Suprapubic skin (tissue), 4 donors: ENCODE results near the gene PARP11. TPM values are rescaled to one million over a fixed set of nuclear protein-coding genes. Genes with fewer than 3 reads are reported as not detected.

Experiments used
- DNase-seq, 2 donors: peaks; one replicate each; pipeline ENCODE4 v3.0.0-alpha.2; 2019; ENCODE audit warnings: low spot score in 2 of 2
- H3K27ac ChIP-seq: fragments of 200-600 bp; sonication (generic); one replicate; pipeline ENCODE4 v1.5.1; 2019
- H3K27me3 ChIP-seq: fragments of 200-600 bp; sonication (generic); one replicate; pipeline ENCODE4 v1.5.1; 2019
- H3K36me3 ChIP-seq: fragments of 200-600 bp; sonication (generic); one replicate; pipeline ENCODE4 v1.5.1; 2019
- H3K4me1 ChIP-seq: fragments of 200-600 bp; sonication (generic); one replicate; pipeline ENCODE4 v1.5.1; 2019
- H3K4me3 ChIP-seq: fragments of 200-600 bp; sonication (generic); one replicate; pipeline ENCODE4 v1.5.1; 2019; ENCODE audit warnings: mild to moderate bottlenecking
- H3K9me3 ChIP-seq: fragments of 200-600 bp; sonication (generic); one replicate; pipeline ENCODE4 v1.5.1; 2019
- CTCF ChIP-seq, 2 donors: fragments of 200-600 bp in 1 of 2; fragments of 450-650 bp in 1 of 2; sonication (generic) in 1 of 2; IDR thresholded peaks; one replicate each; pipeline ENCODE4 v1.5.1; 2016 to 2019; ENCODE audit warnings: antibody characterized with exemption in 2 of 2, mild to moderate bottlenecking in 1 of 2, moderate library complexity in 1 of 2
- EP300 ChIP-seq: sonication (generic); formaldehyde crosslinking; IDR thresholded peaks from one replicate; pipeline ENCODE4 v1.6.1; 2017; ENCODE audit warnings: antibody characterized with exemption
- POLR2A ChIP-seq, 2 donors: fragments of 450-650 bp; IDR thresholded peaks; one replicate each; pipeline ENCODE4 v1.6.1; 2017; ENCODE audit warnings: antibody characterized with exemption in 2 of 2, mild to moderate bottlenecking in 2 of 2, moderate library complexity in 2 of 2
- POLR2AphosphoS5 ChIP-seq, 3 donors: sonication (generic); formaldehyde crosslinking; IDR thresholded peaks; one replicate each; pipeline ENCODE4 v1.6.1; 2017; ENCODE audit warnings: antibody characterized with exemption in 3 of 3
- WGBS: methylation state at CpG from one replicate; pipeline ENCODE4 v1.1.5; 2018; 5-methylcytosine and 5-hydroxymethylcytosine counted together
- total RNA-seq, 4 donors: library from RNA; depleted of rRNA; stranded (reverse); fragments of >200 nt; gene quantifications; one replicate each; pipeline ENCODE4 v1.1.0, GENCODE V29; 2016

PARP11 gene
- total RNA-seq, 4 donors from 2014 or later, result 2.3 to 5.8 (median 3.6) TPM

DNA sequence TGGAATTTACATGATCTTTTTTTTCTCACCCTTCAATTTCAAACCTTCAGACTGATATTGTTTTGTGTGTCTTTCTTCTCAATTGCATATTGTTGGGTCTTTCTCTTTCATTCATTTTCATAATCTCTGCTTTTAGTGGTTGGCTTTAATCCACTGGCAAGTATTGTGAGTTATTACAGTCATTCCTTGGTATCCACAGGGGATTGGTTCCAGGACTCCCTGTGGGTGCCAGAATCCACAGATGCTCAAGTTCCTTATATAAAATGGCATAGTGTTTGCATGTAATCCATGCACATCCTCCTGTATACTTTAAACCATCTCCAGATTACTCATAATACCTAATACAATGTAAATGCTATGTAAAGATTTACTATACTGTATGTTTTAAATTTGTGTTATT, 29.7 kb upstream of the PARP11 start:
- no peaks in the 10 kb centered on the region for H3K36me3 ChIP-seq
- H3K4me1 ChIP-seq, result no peaks in the 10 kb centered on the region
- H3K27me3 ChIP-seq, result peaks cover 4% of the 10 kb centered on the region
- H3K27ac ChIP-seq, result no peak overlapping the region
- no peaks in the 10 kb centered on the region for H3K9me3 ChIP-seq
- TF ChIP-seq POLR2AphosphoS5 (IDR thresholded peaks at IDR 0.05) (no peak), POLR2A (IDR thresholded peaks at IDR 0.05) (no peak), EP300 (no peak), CTCF (IDR thresholded peaks at IDR 0.05) (no peak)
- H3K4me3 ChIP-seq, result no peak overlapping the region
- DNase-seq, result no peak

- TF ChIP-seq EP300 (no peak), POLR2A (IDR thresholded peaks at IDR 0.05) (no peak), POLR2AphosphoS5 (IDR thresholded peaks at IDR 0.05) (no peak), CTCF (IDR thresholded peaks at IDR 0.05) (no peak)
- Histone ChIP-seq H3K27ac (no peak overlapping the region), H3K4me3 (no peak overlapping the region), H3K9me3 (no peaks in the 10 kb centered on the region), H3K36me3 (no peaks in the 10 kb centered on the region), H3K27me3 (peaks cover 4% of the 10 kb centered on the region), H3K4me1 (peaks cover 11% of the 10 kb centered on the region)
- DNase-seq, result no peak
These were observed 27.9 kb upstream of the PARP11 start for GRCh38 chr12:3901116-3901515.

DNA sequence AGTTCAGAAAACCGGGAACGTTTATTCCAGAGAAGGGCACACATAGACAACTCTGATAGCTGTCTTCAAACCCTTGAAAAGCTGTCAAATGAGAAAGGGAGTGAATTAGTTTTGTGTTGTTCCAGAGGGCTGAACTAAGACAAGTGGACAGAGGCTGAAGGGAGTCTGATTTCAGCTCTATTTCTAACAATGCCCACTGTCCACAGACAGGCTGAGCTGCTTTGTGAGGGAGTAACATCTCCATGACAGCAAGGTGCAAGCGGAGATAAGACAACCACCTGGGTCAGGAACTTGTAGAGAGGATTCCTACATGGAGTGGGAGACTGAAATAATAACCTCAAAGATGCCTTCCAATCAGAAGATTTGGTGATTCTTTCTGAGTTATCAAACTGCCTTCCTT, 25.6 kb upstream of the PARP11 start:
- Histone ChIP-seq H3K27me3 (peaks cover 3% of the 10 kb centered on the region), H3K9me3 (no peaks in the 10 kb centered on the region), H3K4me1 (peaks cover 17% of the 10 kb centered on the region), H3K4me3 (no peak overlapping the region), H3K27ac (no peak overlapping the region), H3K36me3 (no peaks in the 10 kb centered on the region)
- 96% methylated on average over 3 of the region's 3 CpGs for WGBS
- TF ChIP-seq CTCF (IDR thresholded peaks at IDR 0.05) (no peak), EP300 (no peak), POLR2AphosphoS5 (IDR thresholded peaks at IDR 0.05) (no peak), POLR2A (IDR thresholded peaks at IDR 0.05) (no peak)
- DNase-seq, result no peak

DNA sequence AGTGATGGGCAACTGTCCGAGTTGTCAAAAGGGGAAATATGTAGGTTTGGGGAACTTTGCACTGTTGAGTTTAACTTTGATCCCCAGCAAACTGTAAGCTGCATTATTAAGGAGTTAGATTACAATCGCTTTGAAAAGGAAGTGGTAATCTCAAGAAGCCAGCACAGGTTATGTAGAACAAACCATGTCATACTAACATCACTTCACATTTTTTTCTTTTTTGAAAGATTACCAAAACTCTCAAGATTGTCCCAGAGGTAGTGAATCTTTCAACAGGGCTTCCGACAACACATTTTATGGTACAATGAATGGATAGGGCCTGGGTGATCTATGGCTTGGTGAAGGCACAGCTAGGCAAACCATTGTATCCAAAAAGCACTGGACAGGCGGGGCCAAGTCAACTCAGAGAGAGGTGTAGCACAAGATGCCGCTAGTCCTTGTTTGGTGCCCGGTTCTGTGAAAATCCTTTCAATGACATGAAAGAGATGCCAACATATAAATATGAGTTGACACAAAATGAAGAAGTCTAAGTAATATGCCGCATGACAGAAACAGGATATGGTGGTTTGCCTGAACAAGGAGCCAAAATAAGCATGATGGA, 24.3 kb upstream of the PARP11 start:
- peaks cover 17% of the 10 kb centered on the region for H3K4me1 ChIP-seq
- 66% methylated on average over 7 of the region's 7 CpGs for WGBS
- peak overlapping the region; percentile 11 for H3K27ac ChIP-seq
- H3K4me3 ChIP-seq, result no peak overlapping the region
- DNase-seq, result no peak
- no peaks in the 10 kb centered on the region for H3K9me3 ChIP-seq
- no peak for TF ChIP-seq EP300
- TF ChIP-seq POLR2AphosphoS5 (IDR thresholded peaks at IDR 0.05), result no peak
- no peak for TF ChIP-seq POLR2A (IDR thresholded peaks at IDR 0.05)
- no peak for TF ChIP-seq CTCF (IDR thresholded peaks at IDR 0.05)
- H3K36me3 ChIP-seq, result no peaks in the 10 kb centered on the region
- H3K27me3 ChIP-seq, result peaks cover 5% of the 10 kb centered on the region

- DNase-seq, result no peak
- no peak for TF ChIP-seq POLR2AphosphoS5 (IDR thresholded peaks at IDR 0.05)
- no peak for TF ChIP-seq EP300
- no peak for TF ChIP-seq POLR2A (IDR thresholded peaks at IDR 0.05)
- no peak for TF ChIP-seq CTCF (IDR thresholded peaks at IDR 0.05)
- Histone ChIP-seq H3K27ac (peak overlapping the region; percentile 47), H3K4me1 (peaks cover 17% of the 10 kb centered on the region), H3K9me3 (no peaks in the 10 kb centered on the region), H3K27me3 (peaks cover 5% of the 10 kb centered on the region), H3K36me3 (no peaks in the 10 kb centered on the region), H3K4me3 (no peak overlapping the region)
- 36% methylated on average over 2 of the region's 2 CpGs for WGBS
These were observed 23.7 kb upstream of the PARP11 start for GRCh38 chr12:3896801-3897351.
